AG09309 (cell line): ENCODE data around the gene LHFPL2.

Experiments used
- DNase-seq: peaks from one replicate; pipeline ENCODE4 v3.0.0-alpha.2; 2010; ENCODE audit warnings: low read depth
- H3K4me3 ChIP-seq: 2 replicates; pipeline ENCODE4 v1.5.1; 2011; ENCODE audit warnings: mild to moderate bottlenecking, low read depth, low read length, moderate library complexity; ENCODE audit not compliant: control insufficient read depth
- TF ChIP-seq, protein P1 (sequence below): IDR thresholded peaks from 2 replicates; pipeline ENCODE4 v1.5.1; 2011; ENCODE audit warnings: mild to moderate bottlenecking, low read depth, low read length, inconsistent platforms; ENCODE audit not compliant: insufficient read depth, control insufficient read depth; ENCODE audit errors: missing control alignments

LHFPL2 gene

DNA sequence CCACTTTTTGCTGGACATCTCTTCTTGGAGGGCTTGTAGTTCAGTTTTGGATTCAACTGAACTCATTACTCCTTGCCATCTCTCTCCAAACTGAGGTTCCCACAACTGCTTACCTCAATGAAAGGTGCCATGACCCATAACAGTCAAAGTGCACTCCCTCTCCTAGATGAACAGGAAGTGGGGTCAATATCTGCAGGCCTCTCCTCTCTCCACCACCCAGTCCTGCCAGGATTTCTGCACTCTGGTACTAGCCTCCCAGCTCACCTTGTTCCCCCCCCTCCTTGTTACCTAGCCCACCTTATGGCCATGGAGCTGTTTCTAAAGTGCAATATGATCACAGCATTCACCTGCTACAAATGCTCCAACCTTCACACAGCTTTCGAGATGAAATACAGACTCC is 5.9 kb downstream of the LHFPL2 start:
- no peak for DNase-seq
- TF ChIP-seq, protein P1, sequence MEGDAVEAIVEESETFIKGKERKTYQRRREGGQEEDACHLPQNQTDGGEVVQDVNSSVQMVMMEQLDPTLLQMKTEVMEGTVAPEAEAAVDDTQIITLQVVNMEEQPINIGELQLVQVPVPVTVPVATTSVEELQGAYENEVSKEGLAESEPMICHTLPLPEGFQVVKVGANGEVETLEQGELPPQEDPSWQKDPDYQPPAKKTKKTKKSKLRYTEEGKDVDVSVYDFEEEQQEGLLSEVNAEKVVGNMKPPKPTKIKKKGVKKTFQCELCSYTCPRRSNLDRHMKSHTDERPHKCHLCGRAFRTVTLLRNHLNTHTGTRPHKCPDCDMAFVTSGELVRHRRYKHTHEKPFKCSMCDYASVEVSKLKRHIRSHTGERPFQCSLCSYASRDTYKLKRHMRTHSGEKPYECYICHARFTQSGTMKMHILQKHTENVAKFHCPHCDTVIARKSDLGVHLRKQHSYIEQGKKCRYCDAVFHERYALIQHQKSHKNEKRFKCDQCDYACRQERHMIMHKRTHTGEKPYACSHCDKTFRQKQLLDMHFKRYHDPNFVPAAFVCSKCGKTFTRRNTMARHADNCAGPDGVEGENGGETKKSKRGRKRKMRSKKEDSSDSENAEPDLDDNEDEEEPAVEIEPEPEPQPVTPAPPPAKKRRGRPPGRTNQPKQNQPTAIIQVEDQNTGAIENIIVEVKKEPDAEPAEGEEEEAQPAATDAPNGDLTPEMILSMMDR: no peak
- H3K4me3 ChIP-seq: no peak overlapping the region

DNA sequence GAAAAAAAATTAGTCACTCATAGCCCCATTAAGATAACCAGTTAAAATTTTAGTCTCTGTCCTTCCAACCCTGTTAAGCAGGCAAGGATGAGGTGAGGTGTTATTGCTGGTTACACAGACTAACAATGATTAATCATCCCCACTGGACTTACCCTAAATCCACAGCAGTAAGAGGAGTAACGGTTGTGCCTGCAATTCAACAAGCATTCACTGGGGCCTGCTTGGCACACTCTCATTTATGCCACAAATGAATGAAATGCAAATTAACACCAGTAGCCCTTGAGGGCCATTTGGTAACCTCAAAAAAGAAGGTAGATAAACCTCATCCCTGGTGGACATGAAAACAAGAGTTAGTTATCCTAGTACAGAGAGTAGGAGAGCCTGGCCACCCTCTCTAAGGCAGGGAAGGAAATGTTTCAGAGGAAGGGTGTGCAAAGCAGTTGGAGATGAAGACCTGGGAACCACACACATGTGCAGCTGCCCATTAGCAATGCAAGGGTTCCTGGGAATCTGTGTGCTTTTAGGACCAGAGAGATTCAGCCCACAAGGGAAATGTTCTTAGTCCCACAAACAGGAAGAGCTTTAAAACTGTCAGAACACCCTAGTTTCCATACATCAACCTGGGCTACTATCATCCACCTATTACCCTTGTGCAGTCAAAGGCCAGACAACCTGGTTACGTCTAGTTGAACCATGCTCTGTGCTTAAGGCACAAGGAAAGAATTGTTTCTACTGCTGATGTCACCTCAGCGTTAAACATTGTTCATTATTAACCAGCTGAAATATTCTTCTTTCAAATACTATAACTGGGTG is 7.7 kb downstream of the LHFPL2 start:
- no peak overlapping the region for H3K4me3 ChIP-seq
- TF ChIP-seq, protein P1: no peak
- no peak for DNase-seq

DNA sequence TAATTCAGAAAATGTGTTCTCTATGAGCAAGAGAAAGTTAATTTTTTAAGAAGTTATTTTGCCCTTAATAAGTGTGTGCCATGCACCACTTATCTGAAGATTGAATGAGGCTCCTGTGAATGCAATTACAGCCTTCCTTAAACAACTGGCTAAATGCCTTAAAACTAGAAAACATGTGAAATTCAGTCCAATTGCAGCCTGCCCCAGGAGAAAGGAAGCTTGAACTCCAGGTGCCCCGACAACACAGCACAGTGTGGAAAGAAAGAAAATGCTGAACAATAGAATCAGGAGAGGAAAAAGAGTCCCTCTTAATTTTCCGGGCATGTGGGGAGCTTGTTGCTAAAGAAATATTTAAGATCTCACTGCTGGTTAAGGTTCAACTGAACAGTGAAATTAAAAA is 8.8 kb downstream of the LHFPL2 start:
- no peak for DNase-seq
- TF ChIP-seq, protein P1: no peak
- H3K4me3 ChIP-seq: no peak overlapping the region

DNA sequence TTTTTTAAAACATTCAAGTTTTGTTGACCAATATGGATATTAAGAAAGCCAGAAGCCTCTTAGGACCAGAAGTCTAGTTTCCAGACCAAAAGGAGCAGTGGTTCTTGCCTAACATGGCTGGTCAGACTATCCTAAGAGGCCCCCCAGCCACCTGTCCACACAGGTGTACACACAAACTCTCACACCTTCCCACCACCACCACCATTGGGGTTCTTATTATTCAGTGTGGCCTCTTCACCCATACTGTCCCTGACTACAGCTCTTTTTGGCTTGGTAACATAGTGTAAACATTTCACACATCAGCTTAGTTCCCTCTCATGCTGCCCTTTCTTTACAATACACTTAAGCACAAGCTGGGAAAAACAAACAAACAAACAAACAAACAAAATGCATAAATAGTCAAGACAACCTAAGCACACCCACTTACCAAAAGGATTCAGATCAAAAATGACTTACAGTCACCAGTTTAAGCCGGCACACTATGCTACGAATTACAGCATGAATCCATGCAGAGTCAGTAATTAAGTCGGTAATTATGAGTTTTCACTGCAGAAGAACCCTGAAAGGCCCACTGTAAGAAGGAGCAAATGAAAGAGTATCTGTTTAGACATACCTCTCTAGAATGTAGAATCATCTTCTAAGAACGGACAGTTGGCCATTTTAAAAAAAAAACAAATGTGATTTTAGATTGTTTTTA is 9.5 kb downstream of the LHFPL2 start:
- TF ChIP-seq, protein P1: no peak
- no peak for DNase-seq

DNA sequence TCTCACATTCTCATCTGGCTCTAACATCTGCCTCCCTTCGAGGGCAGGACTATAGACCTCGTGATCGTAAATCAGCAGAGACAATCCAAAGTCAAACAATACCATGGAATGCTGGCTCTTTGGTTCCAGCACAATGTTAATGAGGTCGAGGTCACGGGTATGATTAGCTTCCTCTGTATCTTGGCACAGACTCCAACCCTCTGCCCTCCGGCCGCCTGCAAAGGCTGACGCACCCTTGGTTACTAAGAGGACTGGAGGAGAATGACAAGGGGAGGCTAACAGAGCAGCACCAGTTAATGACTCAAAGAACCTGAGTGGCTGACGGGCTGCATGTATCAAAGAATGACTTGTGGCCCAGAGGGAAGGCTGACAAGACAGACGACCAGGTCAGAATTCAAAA is 10.1 kb downstream of the LHFPL2 start:
- TF ChIP-seq, protein P1: no peak
- no peak overlapping the region for H3K4me3 ChIP-seq
- peak; percentile 87 for DNase-seq

More for the DNA sequence above, 9.5 kb downstream of the LHFPL2 start:
- H3K4me3 ChIP-seq: no peak overlapping the region

DNA sequence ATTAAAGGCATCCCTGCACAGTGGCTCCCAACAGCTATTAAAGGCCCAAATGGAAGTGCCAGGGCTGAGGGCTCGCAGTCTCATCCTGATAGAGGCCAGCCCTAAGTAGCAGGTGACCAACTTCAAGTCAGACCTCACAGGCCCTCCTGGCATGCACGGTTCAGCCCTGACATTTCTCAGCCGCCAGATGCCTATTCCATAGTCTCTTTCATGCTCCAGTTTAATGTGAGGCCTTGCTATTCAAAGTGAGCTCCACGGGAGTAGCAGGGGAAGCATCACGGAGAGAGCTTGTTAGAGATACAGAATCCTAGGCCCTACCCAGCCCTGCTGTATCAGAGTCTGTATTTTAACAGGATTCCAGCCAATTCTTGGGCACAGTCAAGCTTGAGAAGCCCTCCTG is 11.1 kb downstream of the LHFPL2 start:
- H3K4me3 ChIP-seq: no peak overlapping the region
- DNase-seq: no peak
- TF ChIP-seq, protein P1: no peak
